Endometrial microvascular endothelial cells (primary cell): ENCODE data around the gene PDE4D. TPM values are rescaled to one million over a fixed set of nuclear protein-coding genes. Genes with fewer than 3 reads are reported as not detected.

Source experiments
- in situ Hi-C: cut with HindIII; loops from 2 replicates; pipeline ENCODE4 v1.10.0; 2017; ENCODE audit warnings: low sequenced_read_pairs, low pct_unique_long_range_greater_than_20kb; ENCODE audit errors: inconsistent ontology term
- total RNA-seq: library from RNA; depleted of rRNA; stranded (reverse); fragments of >200 nt; gene quantifications from one replicate; pipeline ENCODE4 v1.2.3, GENCODE V29; 2015; ENCODE audit errors: inconsistent ontology term

PDE4D gene
- total RNA-seq, 1 donor from 2014 or later: 7.9 TPM

DNA sequence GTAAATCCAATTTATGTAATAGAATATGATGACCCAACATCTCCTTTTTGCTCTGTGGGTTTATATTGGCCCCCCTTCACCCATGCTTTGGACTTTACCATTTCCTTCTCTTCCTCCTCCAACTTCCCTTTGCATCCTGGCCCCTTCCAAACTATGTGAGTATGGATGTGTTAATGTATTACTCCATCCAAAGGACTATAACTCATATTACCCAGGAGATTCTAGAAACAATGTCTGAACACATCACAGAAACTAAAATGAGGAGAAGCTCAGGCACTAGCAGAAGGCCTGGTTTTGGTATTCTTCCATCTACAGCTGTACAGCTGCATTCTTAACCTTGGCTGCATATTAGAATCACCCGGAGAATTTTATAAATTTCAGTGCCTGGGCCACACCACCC is 110.7 kb downstream of the PDE4D start:
- in situ Hi-C loops: no loop called here

DNA sequence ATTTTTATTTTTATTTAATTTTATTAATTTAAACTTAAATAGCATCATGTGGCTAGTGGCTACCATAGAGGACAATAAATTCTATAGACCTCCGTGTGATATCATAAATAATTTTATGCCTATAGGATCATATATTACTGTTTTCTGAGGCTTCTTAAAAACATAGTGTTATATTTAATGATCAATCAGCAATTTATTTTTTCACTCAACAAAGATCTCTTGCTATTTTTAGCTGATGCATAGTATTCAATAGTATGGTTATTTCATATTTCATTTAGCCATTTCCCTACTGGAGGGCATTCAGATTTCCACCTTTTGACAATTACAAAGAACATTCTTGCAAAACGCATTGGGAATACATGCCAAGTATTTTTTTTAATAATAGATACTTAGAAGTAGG is 114.1 kb downstream of the PDE4D start:
- in situ Hi-C loops: no loop called here

DNA sequence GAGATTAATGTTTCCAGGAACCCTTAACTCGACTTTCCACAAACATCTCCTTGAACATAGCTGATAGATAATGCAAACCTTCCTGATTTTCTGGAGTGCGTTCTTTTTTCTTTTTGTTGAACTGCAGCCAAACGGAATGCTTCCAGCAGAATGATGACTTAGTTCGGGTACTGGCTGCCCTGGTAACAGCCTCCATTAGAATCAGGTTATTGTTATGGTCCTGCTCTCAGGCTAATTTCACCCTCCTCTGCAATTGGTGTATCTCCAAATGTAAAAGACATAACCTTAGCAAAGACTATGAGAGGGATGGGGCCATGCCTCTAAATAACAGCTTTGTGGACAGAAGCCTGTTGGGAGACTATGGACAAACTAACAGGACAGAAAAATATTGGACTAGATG is 116.5 kb downstream of the PDE4D start:
- in situ Hi-C loops: no loop called here

DNA sequence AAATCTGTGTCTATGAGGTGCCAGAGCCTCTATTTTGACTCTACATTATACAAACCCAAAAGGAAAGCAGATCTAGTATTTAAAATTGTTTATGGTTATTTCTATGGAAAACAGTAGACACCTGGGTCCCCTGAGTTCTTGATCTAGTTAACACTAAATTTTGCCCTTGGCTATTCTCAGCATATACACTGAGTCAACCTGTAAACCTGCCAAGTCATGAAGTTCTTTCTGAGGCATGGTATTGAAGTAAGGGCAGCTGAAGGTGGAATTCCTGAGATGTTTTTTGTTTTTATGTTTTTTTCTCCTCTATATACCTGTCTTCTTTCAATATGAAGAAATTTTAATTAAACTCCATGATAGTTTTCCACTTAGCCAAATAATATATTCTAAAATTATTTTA is 120.2 kb downstream of the PDE4D start:
- in situ Hi-C loops: loop anchor here (25.0 kb wide), 1 partner anchor 261 kb away; no protein-coding TSS in a partner anchor

DNA sequence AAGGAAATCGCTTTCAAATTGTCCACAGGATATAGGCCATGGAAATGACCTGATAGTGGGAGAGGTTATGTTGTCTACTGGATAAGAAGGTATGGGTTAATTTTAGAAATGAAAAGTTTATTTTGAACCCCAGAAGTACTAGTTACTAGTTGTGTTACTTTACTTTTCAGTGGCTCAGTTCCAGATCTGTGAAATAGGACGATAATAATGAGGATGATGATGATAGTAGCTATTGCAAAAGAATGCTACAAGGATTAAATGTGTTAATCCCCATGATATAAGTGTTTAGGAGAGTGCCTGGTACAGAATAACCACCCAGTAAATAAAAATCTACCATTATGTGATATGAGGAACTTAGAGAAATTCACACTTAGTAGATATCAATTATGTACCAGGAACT is 120.8 kb downstream of the PDE4D start:
- in situ Hi-C loops: loop anchor here (25.0 kb wide), 1 partner anchor 260 kb away; no protein-coding TSS in a partner anchor

DNA sequence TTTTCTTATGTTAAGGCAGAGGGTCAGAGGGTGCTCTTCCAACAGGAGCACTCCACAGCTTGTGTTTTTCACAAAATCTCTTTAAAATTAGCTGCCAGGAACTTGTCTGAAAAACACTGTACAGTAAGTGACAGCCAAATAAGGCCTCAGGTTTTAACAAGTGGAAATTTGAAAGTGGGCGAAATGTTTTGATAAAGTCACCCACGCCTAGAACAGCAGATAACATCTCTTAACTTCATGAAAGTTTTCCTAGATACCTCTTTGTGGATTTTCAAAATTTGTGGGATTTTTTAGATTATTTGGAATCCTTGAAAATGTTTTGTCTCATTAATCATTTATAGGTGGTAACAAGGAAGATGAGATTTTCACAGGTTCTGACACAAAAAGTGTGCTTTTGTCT is 121.3 kb downstream of the PDE4D start:
- in situ Hi-C loops: loop anchor here (25.0 kb wide), 1 partner anchor 260 kb away; no protein-coding TSS in a partner anchor

DNA sequence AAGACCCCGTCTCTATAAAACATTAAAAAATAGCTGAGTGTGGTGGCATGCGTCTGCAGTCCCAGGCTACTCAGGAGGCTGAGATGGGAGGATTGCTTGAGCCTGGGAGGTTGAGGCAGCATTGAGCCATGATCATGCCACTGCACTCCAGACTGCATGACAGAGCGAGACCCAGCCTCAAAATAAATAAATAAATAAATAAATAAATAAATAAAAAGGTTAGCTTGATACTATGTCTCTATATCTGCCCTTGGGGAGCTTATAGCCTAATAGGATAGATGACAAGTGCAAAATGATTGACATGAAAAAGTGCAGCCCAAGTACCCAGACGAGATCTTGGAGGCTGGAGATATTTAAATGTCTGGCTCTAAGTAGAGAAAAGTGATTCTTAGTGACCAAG is 122.6 kb downstream of the PDE4D start:
- in situ Hi-C loops: loop anchor here (25.0 kb wide), 1 partner anchor 259 kb away; no protein-coding TSS in a partner anchor

DNA sequence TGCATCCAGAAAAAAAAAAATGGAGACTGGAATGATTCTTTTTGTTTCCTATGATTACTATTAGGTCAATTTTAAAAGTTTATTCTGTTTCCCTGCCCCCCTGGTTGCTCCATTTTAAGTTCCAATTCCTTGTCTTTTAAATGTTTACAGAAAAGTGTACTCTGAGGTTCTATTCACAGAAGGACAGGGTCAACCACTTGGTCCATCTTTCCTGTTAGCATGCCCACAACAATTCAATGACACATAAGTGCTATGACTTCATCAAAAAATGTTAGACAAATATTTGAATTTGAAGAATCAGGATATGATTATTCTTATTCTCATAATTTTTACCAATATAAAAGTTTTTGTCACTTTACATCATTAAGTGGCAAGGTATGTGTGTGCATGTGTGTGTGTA is 123.7 kb downstream of the PDE4D start:
- in situ Hi-C loops: loop anchor here (25.0 kb wide), 1 partner anchor 258 kb away; no protein-coding TSS in a partner anchor

DNA sequence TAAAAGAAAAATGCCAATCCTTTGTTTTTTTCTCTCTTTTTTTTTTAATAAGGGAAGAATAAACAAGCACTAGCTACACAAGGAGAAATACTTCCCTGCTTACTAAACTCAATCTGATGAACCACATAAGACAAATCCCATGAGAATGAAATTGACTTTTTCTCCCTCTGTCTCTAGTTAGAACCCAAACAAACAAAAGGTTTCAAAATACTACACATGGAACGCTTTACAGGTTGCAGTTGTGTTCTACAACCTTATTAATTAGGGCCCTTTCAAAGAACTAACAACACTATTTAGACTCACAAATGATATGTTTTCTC is 124.5 kb downstream of the PDE4D start:
- in situ Hi-C loops: loop anchor here (25.0 kb wide), 1 partner anchor 257 kb away; no protein-coding TSS in a partner anchor

DNA sequence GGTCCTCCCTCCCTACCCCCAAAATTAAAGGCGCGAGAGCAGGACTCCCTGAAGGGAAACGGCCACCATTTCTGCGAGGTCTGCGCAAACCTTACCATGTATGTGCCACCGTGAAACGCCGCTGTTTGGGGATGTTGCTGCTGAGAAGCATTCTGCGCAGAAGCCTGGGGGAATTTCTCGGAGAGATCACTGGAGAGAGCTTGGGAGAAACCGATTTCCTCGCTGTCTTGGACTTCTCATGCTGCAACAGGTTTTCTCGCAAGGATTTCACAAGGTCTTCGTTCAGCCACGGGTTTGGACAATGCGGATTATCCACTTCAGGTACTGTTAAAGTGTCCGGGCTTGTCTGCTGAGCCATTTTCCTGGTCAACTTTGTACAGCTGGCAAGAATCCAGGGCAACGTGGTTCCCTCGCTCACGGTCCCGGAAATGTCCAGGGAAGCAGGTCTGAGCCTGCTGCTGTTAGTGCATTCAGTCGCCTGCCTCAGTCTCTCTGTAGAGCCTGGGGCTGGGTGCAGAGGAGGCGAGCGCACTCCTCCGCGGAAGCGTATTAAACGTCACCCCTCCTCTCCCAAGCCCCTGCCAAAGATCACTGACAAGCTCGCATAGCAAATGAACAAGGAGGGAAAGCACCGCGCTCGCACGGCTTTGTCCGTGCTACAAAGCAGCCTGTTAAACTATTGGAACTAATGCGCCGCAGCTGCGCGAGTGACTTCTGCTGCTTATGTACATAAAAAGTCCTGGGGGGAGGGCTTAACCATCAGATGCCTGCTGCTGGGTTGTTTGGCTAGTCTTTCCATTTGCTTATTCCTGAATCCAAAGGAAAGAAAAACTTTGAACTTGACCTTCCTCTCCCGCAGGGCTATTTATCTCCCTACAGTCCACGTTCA is 125.1 kb downstream of the PDE4D start:
- in situ Hi-C loops: loop anchor here (25.0 kb wide), 1 partner anchor 256 kb away; no protein-coding TSS in a partner anchor

DNA sequence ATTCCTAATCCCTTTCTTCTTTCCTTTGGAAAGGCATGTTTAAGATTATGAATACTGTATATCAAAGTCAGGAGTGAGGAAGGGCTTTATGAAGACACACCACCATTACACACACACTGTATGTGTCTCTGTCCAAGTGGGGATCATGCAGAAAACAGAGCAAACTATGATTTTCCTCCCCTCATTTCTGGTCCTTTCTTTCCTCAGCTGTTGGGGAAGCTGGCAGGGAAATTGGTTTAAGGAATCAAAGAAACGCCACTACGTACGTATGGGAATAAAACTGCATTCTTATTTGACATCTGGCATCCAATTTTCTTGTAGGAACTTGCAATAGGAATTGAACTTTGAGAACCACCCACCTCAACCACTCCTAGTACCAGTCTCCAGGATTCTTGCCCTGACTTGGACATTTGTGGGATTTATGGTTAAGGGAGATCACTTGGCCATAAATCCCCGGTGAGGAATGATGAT is 125.8 kb downstream of the PDE4D start:
- in situ Hi-C loops: loop anchor here (25.0 kb wide), 1 partner anchor 255 kb away; no protein-coding TSS in a partner anchor

- in situ Hi-C loops: loop anchor here (25.0 kb wide), 1 partner anchor 255 kb away; no protein-coding TSS in a partner anchor
Observed at GRCh38 chr5:59767211-59767605, 126.3 kb downstream of the PDE4D start.

- in situ Hi-C loops: loop anchor here (25.0 kb wide), 1 partner anchor 254 kb away; no protein-coding TSS in a partner anchor
Observed at GRCh38 chr5:59766427-59767210, 126.9 kb downstream of the PDE4D start.

DNA sequence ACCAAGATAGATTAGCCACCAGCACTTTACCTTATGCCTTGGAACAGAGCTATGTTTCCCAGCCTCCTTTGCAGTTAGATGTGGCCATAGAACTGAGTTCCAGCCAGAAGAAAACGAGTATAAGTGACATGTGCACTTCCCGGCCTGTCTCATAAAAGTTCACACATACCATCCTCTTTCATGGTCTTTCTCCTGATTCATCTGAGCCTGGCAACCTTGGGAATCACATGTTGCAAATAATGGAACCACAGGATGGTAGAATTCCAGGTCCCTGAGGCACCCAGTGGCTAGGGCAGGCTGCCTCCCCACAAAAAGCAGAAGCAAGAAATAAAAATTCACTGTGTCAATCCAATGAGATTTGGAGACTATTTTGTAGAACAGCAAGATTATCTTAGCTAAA is 128.1 kb downstream of the PDE4D start:
- in situ Hi-C loops: loop anchor here (25.0 kb wide), 1 partner anchor 253 kb away; no protein-coding TSS in a partner anchor

DNA sequence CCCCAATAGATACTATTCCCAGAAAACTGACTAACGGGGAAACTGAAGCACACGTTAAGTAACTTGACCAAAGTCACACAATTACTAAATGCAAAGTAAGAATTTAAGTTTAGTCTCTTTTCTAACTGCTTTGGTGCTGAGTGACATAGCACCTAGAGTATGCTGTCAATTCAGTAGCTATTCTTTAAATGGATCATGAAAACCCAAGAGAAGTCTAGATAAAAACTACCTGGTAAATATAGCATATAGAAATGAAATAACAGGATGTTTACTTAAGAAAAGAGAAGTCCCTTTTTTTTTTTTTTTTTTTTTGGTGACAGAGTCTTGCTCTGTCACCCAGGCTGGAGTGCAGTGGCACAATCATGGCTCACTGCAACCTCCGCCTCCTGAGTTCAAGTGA is 129.2 kb downstream of the PDE4D start:
- in situ Hi-C loops: loop anchor here (25.0 kb wide), 1 partner anchor 252 kb away; no protein-coding TSS in a partner anchor

GRCh38 chr5:59763541-59763940 is 130.0 kb downstream of the PDE4D start:
- in situ Hi-C loops: loop anchor here (25.0 kb wide), 1 partner anchor 251 kb away; no protein-coding TSS in a partner anchor

- in situ Hi-C loops: loop anchor here (25.0 kb wide), 1 partner anchor 250 kb away; no protein-coding TSS in a partner anchor
Observed at GRCh38 chr5:59762232-59762631, 131.3 kb downstream of the PDE4D start.

GRCh38 chr5:59760785-59761348 is 132.7 kb downstream of the PDE4D start:
- in situ Hi-C loops: loop anchor here (25.0 kb wide), 1 partner anchor 249 kb away; no protein-coding TSS in a partner anchor
